GM18951 (cell line): Measurements from ENCODE around the gene KCND3.

Source experiments
- POLR2A ChIP-seq: IDR thresholded peaks from 4 replicates; pipeline ENCODE4 v1.6.1; 2011; ENCODE audit warnings: mild to moderate bottlenecking; ENCODE audit not compliant: insufficient read length, insufficient read depth; ENCODE audit errors: extremely low read depth
- in situ Hi-C: fragments of 300-500 bp; cut with MboI; formaldehyde crosslinking; loops from one replicate; pipeline ENCODE4 v1.12.0; 2022; ENCODE audit warnings: low sequenced_read_pairs, mixed read lengths, inconsistent platforms; ENCODE audit not compliant: unreplicated experiment

Gene KCND3

GRCh38 chr1:111737216-111738132 is 252.0 kb downstream of the KCND3 start:
- in situ Hi-C loops = no loop called here
- TF ChIP-seq POLR2A = no peak

DNA sequence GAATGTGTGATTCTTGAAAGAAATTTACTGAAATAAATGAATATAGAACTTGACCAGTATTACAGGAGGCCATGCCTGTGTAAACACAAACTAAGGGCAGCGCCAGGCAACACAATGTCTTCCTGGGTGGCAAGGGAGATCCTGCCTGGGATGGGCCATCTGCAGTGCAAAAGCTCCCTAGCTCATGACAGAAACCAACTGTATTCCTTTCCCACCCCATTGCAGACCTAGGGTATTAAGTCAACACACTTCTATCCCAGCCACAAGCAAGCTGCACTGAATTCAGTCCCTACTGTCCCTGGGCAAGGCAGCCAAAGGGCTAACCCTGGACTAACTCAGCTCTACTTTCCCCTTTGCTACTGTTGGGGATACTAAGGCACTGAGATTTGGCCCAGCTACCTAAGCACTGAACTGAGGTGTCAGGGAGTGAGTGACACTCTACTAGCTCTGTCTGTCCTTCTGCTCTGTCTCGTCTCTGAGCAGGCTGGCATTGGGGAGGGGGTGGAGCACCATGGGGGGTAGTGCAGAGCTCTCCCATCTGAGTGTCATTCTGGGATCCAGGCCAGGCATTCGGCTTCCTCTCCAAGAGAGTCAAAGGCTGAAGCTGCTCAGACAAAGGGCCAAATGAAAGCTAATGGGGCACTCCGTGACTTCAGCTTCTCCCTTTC is 252.8 kb downstream of the KCND3 start:
- in situ Hi-C loops = no loop called here
- no peak for TF ChIP-seq POLR2A

GRCh38 chr1:111735858-111736544 is 253.5 kb downstream of the KCND3 start:
- no peak for TF ChIP-seq POLR2A
- in situ Hi-C loops = no loop called here

- TF ChIP-seq POLR2A = no peak
- in situ Hi-C loops = no loop called here
Measured at GRCh38 chr1:111735321-111735720, 254.1 kb downstream of the KCND3 start.

GRCh38 chr1:111734856-111735255 is 254.6 kb downstream of the KCND3 start:
- no peak for TF ChIP-seq POLR2A
- in situ Hi-C loops = no loop called here

GRCh38 chr1:111734426-111734825 is 255.0 kb downstream of the KCND3 start:
- no peak for TF ChIP-seq POLR2A
- in situ Hi-C loops = no loop called here

DNA sequence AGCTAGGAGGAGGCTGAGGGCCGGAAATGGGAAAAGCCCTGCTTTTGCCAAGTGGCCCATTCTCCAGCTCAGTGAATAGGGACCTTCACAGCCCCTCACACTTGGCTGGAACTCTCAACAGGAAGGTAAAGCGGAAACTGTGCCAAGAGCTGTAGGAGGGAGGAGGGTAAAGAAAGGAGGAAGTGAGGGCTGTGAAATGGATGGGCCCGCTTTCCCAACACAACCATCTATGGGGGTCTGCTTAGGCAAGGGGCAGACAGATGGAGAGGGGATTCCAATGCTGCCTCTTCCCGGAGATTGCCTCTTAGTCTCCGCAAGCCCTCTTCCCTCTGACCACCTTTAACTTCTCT is 255.5 kb downstream of the KCND3 start:
- TF ChIP-seq POLR2A = no peak
- in situ Hi-C loops = no loop called here

DNA sequence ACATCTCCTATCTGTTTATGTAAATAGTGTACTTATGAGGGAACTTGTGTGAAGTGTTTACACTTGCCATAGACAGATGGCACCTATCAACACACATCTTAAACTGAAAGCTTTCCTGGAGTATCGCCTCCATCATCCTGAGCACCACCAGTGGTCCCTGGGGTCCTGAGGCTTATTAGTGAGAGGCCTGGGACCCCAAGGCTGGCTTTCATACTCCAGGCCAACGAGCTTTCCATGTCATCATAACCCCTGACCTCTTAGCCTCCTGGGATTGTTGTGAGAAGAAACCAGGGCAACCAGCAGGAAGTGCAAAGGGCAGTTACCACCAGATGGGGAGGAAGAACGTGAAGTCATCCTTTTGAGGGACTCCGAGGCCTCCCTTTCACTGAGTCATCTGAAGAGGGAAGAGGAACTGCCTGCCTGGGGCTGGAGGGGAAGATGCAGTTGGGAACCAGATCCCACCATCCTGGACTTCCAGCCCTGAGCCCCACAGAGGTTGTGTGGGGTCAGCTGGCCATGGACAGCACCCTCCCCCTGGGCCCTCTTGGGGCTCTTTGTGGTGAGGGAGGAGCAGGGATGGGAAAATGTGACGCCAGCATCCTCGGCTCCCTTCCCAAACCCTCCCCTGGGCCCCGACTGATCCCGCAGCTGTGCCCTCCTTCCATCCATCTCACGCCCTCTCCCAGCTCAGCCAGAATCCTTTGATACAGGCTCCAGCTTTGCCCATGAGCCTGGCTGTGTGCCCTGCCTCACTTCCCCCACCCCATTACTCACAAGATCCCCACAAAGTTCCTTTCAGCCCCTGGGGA is 256.1 kb downstream of the KCND3 start:
- in situ Hi-C loops = no loop called here
- TF ChIP-seq POLR2A = no peak

- TF ChIP-seq POLR2A = no peak
- in situ Hi-C loops = no loop called here
Measured at GRCh38 chr1:111732718-111733117, 256.8 kb downstream of the KCND3 start.

- in situ Hi-C loops = no loop called here
- TF ChIP-seq POLR2A = no peak
Measured at GRCh38 chr1:111731956-111732355, 257.5 kb downstream of the KCND3 start.

DNA sequence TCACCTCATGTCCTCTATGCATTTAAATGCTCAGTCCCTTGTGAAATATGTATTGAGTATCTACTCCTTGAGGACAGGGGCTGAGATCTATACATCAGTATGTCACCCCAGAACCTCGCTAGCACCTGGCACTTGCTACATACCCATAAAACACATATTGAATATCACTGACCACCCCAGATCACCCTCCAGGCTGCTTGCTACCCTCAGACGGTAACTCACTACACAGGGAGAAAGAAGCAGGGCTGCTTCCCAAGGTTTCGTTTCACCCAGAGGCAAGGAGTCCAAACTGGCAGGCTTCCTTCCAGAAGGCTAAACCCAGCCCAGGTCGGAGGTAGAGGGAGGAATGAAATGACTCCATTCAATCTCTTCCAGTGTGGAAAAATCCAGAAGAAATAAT is 258.8 kb downstream of the KCND3 start:
- no peak for TF ChIP-seq POLR2A
- in situ Hi-C loops = no loop called here

DNA sequence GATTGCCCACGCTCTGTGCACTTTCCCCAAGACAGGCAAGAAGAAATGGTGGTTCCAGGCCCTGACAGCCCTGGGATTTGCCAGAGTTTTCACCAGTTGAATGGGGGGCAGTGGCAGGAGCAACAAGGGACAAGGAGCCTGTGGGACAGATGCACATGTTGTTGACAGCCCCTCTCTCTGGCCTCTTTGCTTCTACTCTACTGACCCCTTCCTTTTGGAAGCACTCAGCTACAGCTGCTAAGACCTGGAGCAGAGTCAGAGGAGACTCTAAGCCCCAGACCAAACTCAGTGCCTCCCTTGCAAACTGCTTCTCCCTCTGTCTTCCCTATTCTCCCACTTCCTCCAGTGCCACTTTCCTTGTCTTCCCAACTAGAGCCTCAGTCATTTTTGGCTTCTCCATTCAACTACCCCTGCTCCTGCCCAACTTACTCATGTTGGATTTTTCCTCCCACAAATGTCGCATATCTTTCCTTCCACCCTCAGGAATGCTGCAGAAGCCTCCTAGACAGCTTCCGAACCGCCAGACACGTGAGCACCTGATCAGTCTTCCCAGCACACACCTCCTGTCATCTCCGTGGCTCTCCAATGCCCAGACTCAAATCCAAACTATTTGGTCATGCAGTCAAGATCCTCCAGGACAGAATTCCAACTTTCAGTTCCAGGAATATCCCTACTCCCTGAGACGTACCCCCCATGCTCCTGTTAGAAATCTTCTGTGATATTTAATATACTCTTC is 259.4 kb downstream of the KCND3 start:
- in situ Hi-C loops = no loop called here

More for the DNA sequence above, 259.4 kb downstream of the KCND3 start:
- no peak for TF ChIP-seq POLR2A
